ENCODE data around the gene CD109.

DNA sequence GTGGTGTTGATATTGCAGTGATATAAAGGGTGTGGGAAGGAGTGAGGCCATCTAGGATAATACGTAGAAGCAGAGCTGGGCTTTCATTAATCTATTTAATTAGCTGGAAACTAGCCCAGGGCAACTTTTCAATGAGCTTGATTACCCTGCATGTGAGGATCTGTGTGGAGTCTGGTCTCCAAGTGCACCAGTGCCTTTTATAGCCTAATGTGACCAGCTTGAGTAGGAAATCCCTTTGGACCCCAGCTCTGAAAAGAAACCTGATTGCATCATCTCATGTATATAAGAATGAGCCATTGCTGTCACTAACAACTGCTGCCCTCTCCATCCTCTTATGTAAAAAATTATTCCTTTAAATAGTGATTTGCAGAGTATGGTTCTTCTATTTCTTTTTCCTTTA, 72.6 kb downstream of the CD109 start:
- no peak for TF ChIP-seq POLR2A (IDR thresholded peaks at IDR 0.05; ENCODE audit: low read depth, low read length)
- TF ChIP-seq, protein P1, sequence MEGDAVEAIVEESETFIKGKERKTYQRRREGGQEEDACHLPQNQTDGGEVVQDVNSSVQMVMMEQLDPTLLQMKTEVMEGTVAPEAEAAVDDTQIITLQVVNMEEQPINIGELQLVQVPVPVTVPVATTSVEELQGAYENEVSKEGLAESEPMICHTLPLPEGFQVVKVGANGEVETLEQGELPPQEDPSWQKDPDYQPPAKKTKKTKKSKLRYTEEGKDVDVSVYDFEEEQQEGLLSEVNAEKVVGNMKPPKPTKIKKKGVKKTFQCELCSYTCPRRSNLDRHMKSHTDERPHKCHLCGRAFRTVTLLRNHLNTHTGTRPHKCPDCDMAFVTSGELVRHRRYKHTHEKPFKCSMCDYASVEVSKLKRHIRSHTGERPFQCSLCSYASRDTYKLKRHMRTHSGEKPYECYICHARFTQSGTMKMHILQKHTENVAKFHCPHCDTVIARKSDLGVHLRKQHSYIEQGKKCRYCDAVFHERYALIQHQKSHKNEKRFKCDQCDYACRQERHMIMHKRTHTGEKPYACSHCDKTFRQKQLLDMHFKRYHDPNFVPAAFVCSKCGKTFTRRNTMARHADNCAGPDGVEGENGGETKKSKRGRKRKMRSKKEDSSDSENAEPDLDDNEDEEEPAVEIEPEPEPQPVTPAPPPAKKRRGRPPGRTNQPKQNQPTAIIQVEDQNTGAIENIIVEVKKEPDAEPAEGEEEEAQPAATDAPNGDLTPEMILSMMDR (conservative IDR thresholded peaks at IDR 0.05; ENCODE audit: low read depth, low read length): no peak
- TF ChIP-seq, protein P2, sequence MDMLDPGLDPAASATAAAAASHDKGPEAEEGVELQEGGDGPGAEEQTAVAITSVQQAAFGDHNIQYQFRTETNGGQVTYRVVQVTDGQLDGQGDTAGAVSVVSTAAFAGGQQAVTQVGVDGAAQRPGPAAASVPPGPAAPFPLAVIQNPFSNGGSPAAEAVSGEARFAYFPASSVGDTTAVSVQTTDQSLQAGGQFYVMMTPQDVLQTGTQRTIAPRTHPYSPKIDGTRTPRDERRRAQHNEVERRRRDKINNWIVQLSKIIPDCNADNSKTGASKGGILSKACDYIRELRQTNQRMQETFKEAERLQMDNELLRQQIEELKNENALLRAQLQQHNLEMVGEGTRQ (IDR thresholded peaks at IDR 0.05; ENCODE audit: low read depth, low read length): no peak
- TF ChIP-seq MXI1 (IDR thresholded peaks at IDR 0.05; ENCODE audit: borderline replicate concordance, low read depth, low read length): no peak
- TF ChIP-seq RAD21 (IDR thresholded peaks at IDR 0.05; ENCODE audit: low read length): no peak
- TF ChIP-seq RFX5 (IDR thresholded peaks at IDR 0.05; ENCODE audit: low read depth, low read length): no peak
- peak; percentile 66 for TF ChIP-seq CEBPB (IDR thresholded peaks at IDR 0.05; ENCODE audit: low read depth, low read length)

All from IMR-90 (cell line).